Measurements from ENCODE around the gene RBM34.
A peak's percentile ranks its signal among the peaks of the same experiment; 100 is the strongest.
"Not testable (repeated sequence)": the region's sequence is repeated elsewhere in the genome, so short reads cannot be mapped to it uniquely, and the experiment has no call there.

RBM34 gene

DNA sequence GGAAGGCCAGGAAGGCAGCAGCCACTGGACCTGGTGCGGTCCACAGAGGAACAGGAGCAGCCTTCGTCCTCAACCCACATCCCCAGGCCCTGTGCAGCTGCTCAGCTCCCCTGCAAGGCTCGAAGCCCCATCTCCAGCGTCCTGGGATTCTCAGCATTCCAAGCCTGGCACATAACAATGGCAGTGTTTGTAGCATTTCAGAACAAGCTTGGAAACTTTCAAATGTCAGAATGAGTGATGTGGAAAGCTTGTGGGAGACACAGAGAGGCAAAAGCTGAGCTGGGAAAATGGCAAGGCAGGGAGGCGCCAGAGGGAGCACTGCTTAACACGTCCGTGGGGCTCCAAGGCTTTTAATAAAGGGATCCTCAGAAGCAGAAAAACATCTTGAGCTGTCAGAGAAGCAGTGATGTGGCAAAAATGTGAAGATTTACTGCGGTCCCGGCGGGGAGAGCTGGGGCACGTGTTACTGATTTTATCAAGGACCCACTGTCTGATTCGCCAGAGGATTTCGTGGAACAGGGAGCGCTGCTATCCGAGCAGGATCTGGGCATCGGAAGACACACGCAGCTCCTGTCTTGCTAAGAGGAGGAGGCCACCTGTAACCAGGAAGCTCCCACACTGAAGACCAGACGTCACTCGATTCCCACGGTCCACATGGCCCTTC, 70.5 kb downstream of the RBM34 start:
- peak; percentile 48 for DNase-seq

DNA sequence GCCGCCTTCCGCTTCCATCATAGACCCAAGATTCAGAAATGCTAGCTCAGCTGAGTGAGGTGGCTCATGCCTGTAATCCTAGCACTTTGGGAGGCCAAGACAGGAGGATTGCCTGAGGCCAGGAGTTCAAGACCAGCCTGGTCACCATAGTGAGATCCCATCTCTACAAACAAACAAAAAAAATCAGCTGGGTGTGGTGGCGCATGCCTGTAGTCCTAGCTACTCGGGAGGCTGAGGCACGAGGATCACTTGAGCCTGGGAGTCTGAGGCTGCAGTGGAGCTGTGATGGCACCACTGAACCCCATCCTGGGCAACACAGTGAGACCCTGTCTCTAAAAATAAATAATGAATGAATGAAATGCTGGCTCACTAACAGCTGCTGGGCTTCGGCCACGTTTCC, 72.1 kb downstream of the RBM34 start:
- peak; percentile 37 for DNase-seq

- no peak for DNase-seq
Measured at GRCh38 chr1:235088430-235088829, 72.6 kb downstream of the RBM34 start.

- DNase-seq, result peak; percentile 34
Measured at GRCh38 chr1:235087906-235088305, 73.1 kb downstream of the RBM34 start.

DNA sequence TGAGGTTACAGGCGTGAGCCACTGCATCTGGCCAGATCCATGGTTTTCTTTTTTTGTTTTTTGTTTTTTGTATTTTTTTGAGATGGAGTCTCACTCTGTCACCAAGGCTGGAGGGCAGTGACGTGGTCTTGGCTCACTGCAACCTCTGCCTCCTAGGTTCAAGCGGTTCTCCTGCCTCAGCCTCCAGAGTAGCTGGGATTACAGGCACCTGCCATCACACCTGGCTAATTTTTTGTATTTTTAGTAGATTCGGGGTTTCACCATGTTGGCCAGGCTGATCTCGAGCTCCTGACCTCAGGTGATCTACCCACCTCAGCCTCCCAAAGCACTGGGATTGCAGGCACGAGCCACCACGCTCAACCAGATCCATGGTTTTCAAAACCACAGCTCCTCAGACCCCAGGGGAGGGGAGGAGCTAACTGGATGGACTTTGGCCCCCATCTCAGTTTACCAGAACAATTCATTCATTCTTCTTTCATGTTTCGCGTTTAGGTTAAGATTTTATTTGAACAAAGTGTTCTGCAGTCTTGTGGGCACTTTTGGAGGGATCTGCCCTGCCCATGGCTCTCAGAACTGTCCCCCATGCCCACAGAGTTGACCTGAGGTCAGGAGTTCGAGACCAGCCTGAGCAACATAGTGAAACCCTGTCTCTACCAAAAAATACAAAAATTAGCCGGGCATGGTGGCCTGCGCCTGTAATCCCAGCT, 75.5 kb downstream of the RBM34 start:
- DNase-seq, result not testable (repeated sequence)

Measured in right forelimb (tissue), 1 donor.